Motor neuron (in vitro differentiated cells): ENCODE data around the gene BLZF1. TPM values are rescaled to one million over a fixed set of nuclear protein-coding genes. Genes with fewer than 3 reads are reported as not detected.
"Not testable (repeated sequence)": the region's sequence is repeated elsewhere in the genome, so short reads cannot be mapped to it uniquely, and the experiment has no call there.

ENCODE experiments used
- ATAC-seq, 8 experiments: fragments of 200-7000 bp; cut with Tn5 transposase; replicated peaks in 6 of 8; 2 replicates each; pipeline ENCODE4 v1.8.0; 2021; ENCODE audit warnings: mild to moderate bottlenecking in 8 of 8, moderate library complexity in 8 of 8
- H3K27ac ChIP-seq, 2 donors: fragments of 250-450 bp; sonication (Bioruptor Pico); 2 replicates each; pipeline ENCODE4 v1.9.0; 2021; ENCODE audit warnings: antibody characterized with exemption in 2 of 2, mild to moderate bottlenecking in 2 of 2, moderate library complexity in 1 of 2
- H3K4me1 ChIP-seq, 2 donors: fragments of 250-450 bp; sonication (Bioruptor Pico); replicated peaks in 1 of 2; 2 replicates each; pipeline ENCODE4 v1.6.1; 2021; ENCODE audit warnings: antibody characterized with exemption in 2 of 2, mild to moderate bottlenecking in 2 of 2, moderate library complexity in 1 of 2
- H3K4me3 ChIP-seq, 5 donors: fragments of 250-450 bp; sonication (Bioruptor Pico); 2 replicates each; pipeline ENCODE4 v1.9.0; 2021; ENCODE audit warnings: antibody characterized with exemption in 5 of 5, mild to moderate bottlenecking in 5 of 5, moderate library complexity in 4 of 5
- WGBS, 10 experiments: fragments of 450-650 bp; shearing (Covaris generic); methylation state at CpG; one replicate each; pipeline ENCODE4 v1.0.0; 2022; 5-methylcytosine and 5-hydroxymethylcytosine counted together
- in situ Hi-C, 9 experiments: fragments of 400-800 bp; cut with MboI; loops; one replicate each; pipeline ENCODE4 v1.15.0; 2021; ENCODE audit warnings: low sequenced_read_pairs in 9 of 9, low pct_unique_long_range_greater_than_20kb in 2 of 9; ENCODE audit not compliant: unreplicated experiment in 9 of 9
- total RNA-seq, 8 experiments: library from RNA; unstranded; fragments of 300-600 nt; gene quantifications; 2 replicates each; pipeline versions ENCODE4 v1.2.3 to v1.2.4, GENCODE V29; 2022

The BLZF1 gene
- 10 to 100 TPM; 24.8 to 71.0 (median 39.6) TPM for total RNA-seq

GRCh38 chr1:169367686-169368405 lies at the start of gene BLZF1, which contains the start of gene NME7:
BLZF1 (plus strand) TSS chr1:169368195; CDS start chr1:169369523, 1,328 bp downstream.
NME7 (minus strand) TSS chr1:169367797; CDS start chr1:169367710, 87 bp downstream.
- H3K4me1 ChIP-seq, result peaks cover 10 to 35% of the 10 kb centered on the region in 2 donors
- H3K4me3 ChIP-seq, result peak within 1 kb of the TSS; percentile 55 to 82 (median 73)
- peak within 1 kb of the TSS; percentile 84 to 88 for H3K27ac ChIP-seq
- in situ Hi-C loops, result loop anchor here in 3 of 9 experiments (25.0 kb wide), 2 partner anchors 756 to 781 kb away; partner anchors contain the start of gene XCL1 (in 1 of the 3)
- peak; percentile 89 to 99 (median 98) for ATAC-seq
- WGBS, 10 experiments, result 0 to 3% (median 1%) methylated on average over 8 to 35 of the region's 37 CpGs

GRCh38 chr1:169318536-169319244 lies 49.3 kb upstream of the BLZF1 start:
- no peaks in the 10 kb centered on the region for H3K4me1 ChIP-seq
- in situ Hi-C loops, result loop anchor here in 1 of 9 experiments (25.0 kb wide), 1 partner anchor 106 kb away; no protein-coding TSS in a partner anchor
- no peak overlapping the region for H3K4me3 ChIP-seq
- H3K27ac ChIP-seq, result no peak overlapping the region
- ATAC-seq, result no peak
- WGBS, 10 experiments, result 83 to 100% (median 94%) methylated on average over 2 to 3 of the region's 3 CpGs

- WGBS, 10 experiments, result 50 to 100% (median 83%) methylated on average over 1 of the region's 1 CpG; no CpG with 5 or more reads in 1 of the 10 experiments
- Histone ChIP-seq H3K27ac (no peak overlapping the region), H3K4me3 (no peak overlapping the region), H3K4me1 (peaks cover 0 to 10% of the 10 kb centered on the region in 2 donors)
- in situ Hi-C loops, result loop anchor here in 1 of 9 experiments (25.0 kb wide), 1 partner anchor 109 kb away; no protein-coding TSS in a partner anchor
- peak in 1 of 8 experiments; percentile 60 for ATAC-seq
These were observed 46.5 kb upstream of the BLZF1 start for GRCh38 chr1:169321539-169321938.

- no peak for ATAC-seq
- in situ Hi-C loops, result loop anchor here in 1 of 9 experiments (25.0 kb wide), 1 partner anchor 110 kb away; no protein-coding TSS in a partner anchor
- peaks cover 0 to 10% of the 10 kb centered on the region in 2 donors for H3K4me1 ChIP-seq
- H3K27ac ChIP-seq, result no peak overlapping the region
- 93 to 100% (median 98%) methylated on average over 1 to 3 of the region's 3 CpGs; no CpG with 5 or more reads in 1 of the 10 experiments for WGBS, 10 experiments
- no peak overlapping the region for H3K4me3 ChIP-seq
These were observed 45.9 kb upstream of the BLZF1 start for GRCh38 chr1:169322138-169322537.

- 63 to 100% (median 89%) methylated on average over 1 of the region's 1 CpG; no CpG with 5 or more reads in 1 of the 10 experiments for WGBS, 10 experiments
- H3K4me3 ChIP-seq, result no peak overlapping the region
- peaks cover 0 to 10% of the 10 kb centered on the region in 2 donors for H3K4me1 ChIP-seq
- in situ Hi-C loops, result loop anchor here in 5 of 9 experiments (25.0 kb wide), 3 partner anchors 213 to 988 kb away; partner anchors contain the start of gene ATP1B1 (in 1 of the 5)
- peak in 2 of 8 experiments; percentile 18 to 19 for ATAC-seq
- no peak overlapping the region for H3K27ac ChIP-seq
These were observed 42.9 kb upstream of the BLZF1 start for GRCh38 chr1:169325117-169325516.

GRCh38 chr1:169326261-169326955 lies 41.6 kb upstream of the BLZF1 start:
- no peak overlapping the region for H3K27ac ChIP-seq
- no peak for ATAC-seq
- in situ Hi-C loops, result loop anchor here in 5 of 9 experiments (25.0 kb wide), 3 partner anchors 214 to 989 kb away; partner anchors contain the start of gene ATP1B1 (in 1 of the 5)
- peaks cover 0 to 10% of the 10 kb centered on the region in 2 donors for H3K4me1 ChIP-seq
- H3K4me3 ChIP-seq, result no peak overlapping the region
- WGBS, 10 experiments, result 80 to 100% (median 96%) methylated on average over 2 to 3 of the region's 3 CpGs; no CpG with 5 or more reads in 3 of the 10 experiments

- peak in 2 of 8 experiments; percentile 16 to 64 for ATAC-seq
- H3K4me3 ChIP-seq, result no peak overlapping the region
- in situ Hi-C loops, result loop anchor here in 5 of 9 experiments (25.0 kb wide), 3 partner anchors 215 to 990 kb away; partner anchors contain the start of gene ATP1B1 (in 1 of the 5)
- peaks cover 0 to 10% of the 10 kb centered on the region in 2 donors for H3K4me1 ChIP-seq
- H3K27ac ChIP-seq, result no peak overlapping the region
These were observed 41.1 kb upstream of the BLZF1 start for GRCh38 chr1:169326956-169327268.

GRCh38 chr1:169327875-169328274 lies 40.1 kb upstream of the BLZF1 start:
- in situ Hi-C loops, result loop anchor here in 5 of 9 experiments (25.0 kb wide), 3 partner anchors 216 to 991 kb away; partner anchors contain the start of gene ATP1B1 (in 1 of the 5)

GRCh38 chr1:169329383-169329782 lies 38.6 kb upstream of the BLZF1 start:
- WGBS, 10 experiments, result 41 to 100% (median 100%) methylated on average over 1 of the region's 1 CpG
- in situ Hi-C loops, result loop anchor here in 5 of 9 experiments (25.0 kb wide), 3 partner anchors 217 to 992 kb away; partner anchors contain the start of gene ATP1B1 (in 1 of the 5)

More at GRCh38 chr1:169327875-169328274, 40.1 kb upstream of the BLZF1 start:
- Histone ChIP-seq H3K27ac (no peak overlapping the region), H3K4me3 (no peak overlapping the region), H3K4me1 (peaks cover 0 to 10% of the 10 kb centered on the region in 2 donors)
- WGBS, 10 experiments, result 67 to 100% (median 100%) methylated on average over 1 to 2 of the region's 2 CpGs; no CpG with 5 or more reads in 4 of the 10 experiments
- no peak for ATAC-seq

GRCh38 chr1:169330927-169331326 lies 37.1 kb upstream of the BLZF1 start:
- Histone ChIP-seq H3K4me1 (no peaks in the 10 kb centered on the region), H3K27ac (no peak overlapping the region), H3K4me3 (no peak overlapping the region)
- no peak for ATAC-seq
- in situ Hi-C loops, result loop anchor here in 5 of 9 experiments (25.0 kb wide), 3 partner anchors 219 to 994 kb away; partner anchors contain the start of gene ATP1B1 (in 1 of the 5)
- 65 to 100% (median 98%) methylated on average over 1 to 2 of the region's 2 CpGs; no CpG with 5 or more reads in 1 of the 10 experiments for WGBS, 10 experiments

More at GRCh38 chr1:169329383-169329782, 38.6 kb upstream of the BLZF1 start:
- ATAC-seq, result no peak
- H3K27ac ChIP-seq, result no peak overlapping the region
- no peak overlapping the region for H3K4me3 ChIP-seq
- peaks cover 0 to 4% of the 10 kb centered on the region in 2 donors for H3K4me1 ChIP-seq

- WGBS, 10 experiments, result 83 to 100% (median 97%) methylated on average over 2 to 3 of the region's 3 CpGs; no CpG with 5 or more reads in 4 of the 10 experiments
- in situ Hi-C loops, result loop anchor here in 5 of 9 experiments (25.0 kb wide), 3 partner anchors 222 to 997 kb away; partner anchors contain the start of gene ATP1B1 (in 1 of the 5)
- H3K4me1 ChIP-seq, H3K27ac ChIP-seq, ATAC-seq, H3K4me3 ChIP-seq: not testable (repeated sequence)
These were observed 33.3 kb upstream of the BLZF1 start for GRCh38 chr1:169334727-169335126.
